A673 (cell line): Measurements from ENCODE around the gene VIM. TPM values are rescaled to one million over a fixed set of nuclear protein-coding genes. Genes with fewer than 3 reads are reported as not detected.

Experiments
- BruUV-seq: library from RNA; stranded (reverse); fragments of 400-500 nt; replicated peaks from 2 replicates; lab custom pipeline; 2021; lab: Mats Ljungman, UMichigan
- CTCF ChIA-PET: fragments of 300-600 bp; sonication (Branson Sonifier 250); formaldehyde crosslinking; loops from one replicate; lab custom pipeline; 2022; ENCODE audit warnings: antibody characterized with exemption; lab: Charles Lee
- POLR2A ChIA-PET: fragments of 300-600 bp; sonication (Branson Sonifier 250); formaldehyde crosslinking; loops from one replicate; lab custom pipeline; 2022; ENCODE audit warnings: antibody characterized with exemption; ENCODE audit not compliant: low non-redundant PET; lab: Charles Lee
- DNase-seq: peaks from one replicate; pipeline ENCODE4 v3.0.0-alpha.2; 2015; ENCODE audit warnings: low spot score
- H3K27ac ChIP-seq: fragments of 200-600 bp; sonication (generic); 2 replicates; pipeline ENCODE4 v1.5.1; 2016; ENCODE audit warnings: mixed run types, low read depth, mild to moderate bottlenecking, mixed read lengths, antibody characterized with exemption, low read length; ENCODE audit not compliant: poor library complexity, severe bottlenecking
- H3K27me3 ChIP-seq: fragments of 200-600 bp; sonication (generic); replicated peaks from 2 replicates; pipeline ENCODE4 v1.6.1; 2017; ENCODE audit warnings: mixed run types, low read depth, mild to moderate bottlenecking, mixed read lengths, antibody characterized with exemption, low read length; ENCODE audit not compliant: insufficient read depth, poor library complexity
- H3K36me3 ChIP-seq: fragments of 200-600 bp; sonication (generic); 2 replicates; pipeline ENCODE4 v1.6.1; 2016; ENCODE audit warnings: mixed run types, mild to moderate bottlenecking, mixed read lengths, antibody characterized with exemption, low read length; ENCODE audit not compliant: insufficient read depth, poor library complexity, severe bottlenecking
- H3K4me1 ChIP-seq: fragments of 200-600 bp; sonication (generic); 2 replicates; pipeline ENCODE4 v1.6.1; 2017; ENCODE audit warnings: mixed run types, mild to moderate bottlenecking, mixed read lengths, antibody characterized with exemption, low read length; ENCODE audit not compliant: insufficient read depth, poor library complexity, severe bottlenecking
- H3K4me3 ChIP-seq: fragments of 200-600 bp; sonication (generic); 2 replicates; pipeline ENCODE4 v1.5.1; 2016; ENCODE audit warnings: low read depth, mixed run types, mild to moderate bottlenecking, mixed read lengths, low read length; ENCODE audit not compliant: poor library complexity, severe bottlenecking
- H3K9me3 ChIP-seq: fragments of 200-600 bp; sonication (generic); 2 replicates; pipeline ENCODE4 v1.6.1; 2016; ENCODE audit warnings: mixed run types, low read depth, mild to moderate bottlenecking, mixed read lengths, antibody characterized with exemption, low read length; ENCODE audit not compliant: poor library complexity, severe bottlenecking
- EZH2 ChIP-seq: fragments of 200-600 bp; sonication (generic); IDR thresholded peaks from 2 replicates; pipeline ENCODE4 v1.6.1; 2017; ENCODE audit warnings: borderline replicate concordance, low read depth, mild to moderate bottlenecking, mixed read lengths, antibody characterized with exemption, low read length; ENCODE audit not compliant: poor library complexity, severe bottlenecking
- intact Hi-C: fragments of 100-400 bp; cut with micrococcal nuclease; formaldehyde crosslinking; loops from one replicate; pipeline ENCODE4 v1.10.0; 2022; ENCODE audit not compliant: unreplicated experiment
- total RNA-seq: library from RNA; stranded (reverse); gene quantifications from 2 replicates; pipeline ENCODE4 v1.2.3, GENCODE V29; 2021
- TF ChIP-seq, protein P1 (sequence below): fragments of 300-800, 200-600 bp; sonication (generic); conservative IDR thresholded peaks from 2 replicates; pipeline ENCODE4 v1.5.1; 2017; ENCODE audit warnings: low read depth, mild to moderate bottlenecking, antibody characterized with exemption, low read length, moderate library complexity, mixed read lengths

Gene VIM
- total RNA-seq, 1 experiment from 2014 or later, result 1,873 TPM

DNA sequence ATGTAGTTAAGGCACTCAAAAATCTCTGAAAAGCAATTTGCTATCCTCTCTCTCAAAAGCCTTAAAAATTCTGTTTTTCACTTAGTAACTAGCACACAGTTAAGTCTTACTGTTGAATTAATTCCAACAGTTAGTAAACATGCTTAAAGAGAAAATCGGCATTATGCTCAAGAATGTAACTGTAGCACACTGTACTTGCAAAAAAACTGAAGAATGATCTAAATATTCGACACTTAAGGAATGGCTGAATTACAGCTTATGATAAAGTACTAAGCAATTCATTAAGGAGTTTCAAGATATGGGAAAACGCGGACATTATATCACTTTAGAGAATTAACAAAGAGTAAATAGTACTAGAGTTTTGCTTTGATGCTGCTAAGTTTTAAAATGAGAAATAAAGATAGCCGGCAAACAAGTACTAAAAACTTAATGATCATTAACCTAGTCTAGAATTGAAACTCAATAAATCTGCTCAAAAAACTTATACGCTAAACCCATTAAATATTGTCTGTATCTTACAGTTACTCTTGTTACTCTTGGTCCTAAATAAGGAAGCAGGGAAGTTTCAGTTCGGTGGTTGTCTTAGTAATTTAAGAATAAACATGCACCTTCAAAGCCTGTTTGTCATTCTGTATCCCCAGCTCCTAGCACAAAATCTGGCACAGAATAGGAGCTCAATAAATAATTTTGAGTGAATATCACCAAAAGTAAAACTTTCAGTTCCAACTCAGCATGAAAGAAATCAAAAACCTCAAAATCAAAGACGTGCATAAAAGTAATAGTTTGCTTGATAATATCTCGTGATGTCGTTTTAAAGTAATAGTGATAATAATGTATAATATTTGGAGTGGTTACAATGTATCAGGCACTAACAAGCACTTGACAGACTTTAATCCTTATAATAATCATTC lies 27.8 kb upstream of the VIM start:
- no peak for DNase-seq
- Histone ChIP-seq H3K4me3 (peak overlapping the region; percentile 58), H3K27me3 (no peaks in the 10 kb centered on the region), H3K4me1 (peaks cover 30% of the 10 kb centered on the region), H3K27ac (peak overlapping the region; percentile 96), H3K36me3 (no peaks in the 10 kb centered on the region), H3K9me3 (no peaks in the 10 kb centered on the region)
- POLR2A ChIA-PET, result no interaction called here
- intact Hi-C loops, result loop anchor here (2.0 kb wide), 1 partner anchor 29 kb away; the partner anchor contains the start of gene VIM
- CTCF ChIA-PET, result interaction anchor here (1.5 kb wide), 1 partner anchor 30 kb away, joined by 4 read pairs; no protein-coding TSS in a partner anchor
- BruUV-seq, result TSS peak; percentile 60
- TF ChIP-seq EZH2, result no peak
- TF ChIP-seq, protein P1, sequence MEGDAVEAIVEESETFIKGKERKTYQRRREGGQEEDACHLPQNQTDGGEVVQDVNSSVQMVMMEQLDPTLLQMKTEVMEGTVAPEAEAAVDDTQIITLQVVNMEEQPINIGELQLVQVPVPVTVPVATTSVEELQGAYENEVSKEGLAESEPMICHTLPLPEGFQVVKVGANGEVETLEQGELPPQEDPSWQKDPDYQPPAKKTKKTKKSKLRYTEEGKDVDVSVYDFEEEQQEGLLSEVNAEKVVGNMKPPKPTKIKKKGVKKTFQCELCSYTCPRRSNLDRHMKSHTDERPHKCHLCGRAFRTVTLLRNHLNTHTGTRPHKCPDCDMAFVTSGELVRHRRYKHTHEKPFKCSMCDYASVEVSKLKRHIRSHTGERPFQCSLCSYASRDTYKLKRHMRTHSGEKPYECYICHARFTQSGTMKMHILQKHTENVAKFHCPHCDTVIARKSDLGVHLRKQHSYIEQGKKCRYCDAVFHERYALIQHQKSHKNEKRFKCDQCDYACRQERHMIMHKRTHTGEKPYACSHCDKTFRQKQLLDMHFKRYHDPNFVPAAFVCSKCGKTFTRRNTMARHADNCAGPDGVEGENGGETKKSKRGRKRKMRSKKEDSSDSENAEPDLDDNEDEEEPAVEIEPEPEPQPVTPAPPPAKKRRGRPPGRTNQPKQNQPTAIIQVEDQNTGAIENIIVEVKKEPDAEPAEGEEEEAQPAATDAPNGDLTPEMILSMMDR, result no peak

GRCh38 chr10:17200912-17201793 lies 26.9 kb upstream of the VIM start, which contains the start of gene TRDMT1:
Gene TRDMT1 (minus strand): TSS chr10:17201672. CDS start chr10:17201634, 38 bp downstream.
- intact Hi-C loops, result loop anchor here (2.0 kb wide), 1 partner anchor 28 kb away; the partner anchor contains the start of gene VIM
- Histone ChIP-seq H3K9me3 (no peaks in the 10 kb centered on the region), H3K4me1 (peaks cover 30% of the 10 kb centered on the region), H3K27me3 (no peaks in the 10 kb centered on the region), H3K4me3 (peak within 1 kb of the TSS; percentile 58), H3K27ac (peak within 1 kb of the TSS; percentile 96), H3K36me3 (no peaks in the 10 kb centered on the region)
- CTCF ChIA-PET, result interaction anchor here (1.5 kb wide), 1 partner anchor 29 kb away, joined by 4 read pairs; no protein-coding TSS in a partner anchor
- peak; percentile 96 for DNase-seq
- POLR2A ChIA-PET, result no interaction called here
- BruUV-seq, result no TSS peak
- TF ChIP-seq, protein P1, result 0 out of 2 replicates have a peak, but pooled peaks have one; percentile 30
- no peak for TF ChIP-seq EZH2

DNA sequence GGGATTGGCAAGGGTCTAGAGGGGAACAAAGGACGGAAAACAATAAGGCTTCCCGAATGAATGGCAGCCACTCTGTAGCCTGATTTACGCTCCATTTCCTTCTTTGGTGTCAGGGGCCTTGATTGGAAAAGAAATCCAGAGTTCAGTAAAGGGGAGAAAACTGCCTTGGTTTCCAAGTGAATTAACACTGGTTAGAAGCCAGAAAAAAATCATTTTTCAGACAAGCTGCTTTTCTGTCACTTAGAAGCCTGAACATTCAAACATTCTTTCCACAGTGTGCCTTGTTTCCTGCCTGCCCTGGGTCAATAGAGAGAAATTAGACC lies 26.3 kb upstream of the VIM start:
- ChIA-PET CTCF (no interaction called here), POLR2A (no interaction called here)
- TF ChIP-seq EZH2, result no peak
- TF ChIP-seq, protein P1, result no peak
- Histone ChIP-seq H3K27ac (peak overlapping the region; percentile 96), H3K4me1 (peaks cover 34% of the 10 kb centered on the region), H3K4me3 (peak overlapping the region; percentile 58), H3K27me3 (no peaks in the 10 kb centered on the region), H3K9me3 (no peaks in the 10 kb centered on the region), H3K36me3 (no peaks in the 10 kb centered on the region)
- BruUV-seq, result TSS peak; percentile 84
- no peak for DNase-seq
- intact Hi-C loops, result loop anchor here (2.0 kb wide), 1 partner anchor 27 kb away; the partner anchor contains the start of gene VIM
